ENCODE data around the gene CCNK. TPM values are rescaled to one million over a fixed set of nuclear protein-coding genes. Genes with fewer than 3 reads are reported as not detected.

The CCNK gene
- total RNA-seq, 4 donors from 2014 or later, result 15.0 to 35.3 (median 19.1) TPM

DNA sequence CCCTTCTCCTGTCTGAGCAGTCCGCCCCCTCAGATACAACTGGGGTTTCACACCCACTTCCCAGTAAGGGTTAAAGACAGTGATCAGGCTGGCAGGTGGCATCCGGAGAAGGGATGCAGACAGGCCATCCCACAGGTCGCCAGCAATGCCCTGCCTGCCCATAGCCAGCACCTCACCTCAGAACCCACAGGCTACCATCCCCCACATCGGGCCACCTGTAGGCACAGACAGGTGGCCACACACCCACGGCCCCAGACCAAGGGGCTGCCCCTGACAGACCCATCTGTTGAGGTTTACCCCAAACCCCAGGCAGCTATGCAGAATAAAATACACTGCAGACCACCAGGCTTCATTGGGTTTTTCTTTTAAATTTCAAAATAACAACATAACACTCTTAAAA lies 57.5 kb downstream of the CCNK start:
- intact Hi-C loops (cut with DNase I; ENCODE audit: low total_unique reads) (no loop called here), in situ Hi-C loops (cut with MboI; ENCODE audit: low sequenced_read_pairs in 4 of 4) (no loop called here)
- TF ChIP-seq, protein P1, sequence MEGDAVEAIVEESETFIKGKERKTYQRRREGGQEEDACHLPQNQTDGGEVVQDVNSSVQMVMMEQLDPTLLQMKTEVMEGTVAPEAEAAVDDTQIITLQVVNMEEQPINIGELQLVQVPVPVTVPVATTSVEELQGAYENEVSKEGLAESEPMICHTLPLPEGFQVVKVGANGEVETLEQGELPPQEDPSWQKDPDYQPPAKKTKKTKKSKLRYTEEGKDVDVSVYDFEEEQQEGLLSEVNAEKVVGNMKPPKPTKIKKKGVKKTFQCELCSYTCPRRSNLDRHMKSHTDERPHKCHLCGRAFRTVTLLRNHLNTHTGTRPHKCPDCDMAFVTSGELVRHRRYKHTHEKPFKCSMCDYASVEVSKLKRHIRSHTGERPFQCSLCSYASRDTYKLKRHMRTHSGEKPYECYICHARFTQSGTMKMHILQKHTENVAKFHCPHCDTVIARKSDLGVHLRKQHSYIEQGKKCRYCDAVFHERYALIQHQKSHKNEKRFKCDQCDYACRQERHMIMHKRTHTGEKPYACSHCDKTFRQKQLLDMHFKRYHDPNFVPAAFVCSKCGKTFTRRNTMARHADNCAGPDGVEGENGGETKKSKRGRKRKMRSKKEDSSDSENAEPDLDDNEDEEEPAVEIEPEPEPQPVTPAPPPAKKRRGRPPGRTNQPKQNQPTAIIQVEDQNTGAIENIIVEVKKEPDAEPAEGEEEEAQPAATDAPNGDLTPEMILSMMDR (IDR thresholded peaks at IDR 0.05 in 4 of 5, conservative IDR thresholded peaks at IDR 0.05 in 1 of 5), result no peak
- TF ChIP-seq POLR2A (IDR thresholded peaks at IDR 0.05), result no peak
- DNase-seq (no peak), ATAC-seq (no peak)
- Histone ChIP-seq H3K27me3 (no peaks in the 10 kb centered on the region), H3K36me3 (no peaks in the 10 kb centered on the region), H3K27ac (peak overlapping the region in 3 of 4 donors; percentile 50 to 66 (median 58)), H3K9me3 (no peaks in the 10 kb centered on the region), H3K4me3 (no peak overlapping the region), H3K4me1 (peaks cover 5% of the 10 kb centered on the region in 2 donors)

DNA sequence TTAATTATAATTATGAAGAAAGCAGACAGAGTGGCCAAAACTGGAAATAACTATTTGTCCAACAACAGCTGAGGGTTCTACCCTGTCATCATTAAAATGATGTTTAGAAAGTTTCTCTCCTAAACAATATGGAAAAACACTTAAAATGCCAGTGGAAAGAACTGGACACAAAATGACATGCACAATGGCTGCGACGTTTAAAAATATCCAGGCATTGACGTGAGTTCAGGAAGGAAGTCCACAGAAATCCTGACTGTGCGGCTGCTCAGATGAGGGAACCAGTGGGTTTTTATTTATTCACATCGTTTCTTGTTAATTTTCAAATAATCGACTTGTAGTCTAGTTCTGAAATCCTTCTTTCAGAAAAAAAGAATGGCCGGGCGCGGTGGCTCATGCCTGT lies 58.3 kb downstream of the CCNK start:
- in situ Hi-C loops (cut with MboI; ENCODE audit: low sequenced_read_pairs in 4 of 4) (no loop called here), intact Hi-C loops (cut with DNase I; ENCODE audit: low total_unique reads) (no loop called here)
- Histone ChIP-seq H3K36me3 (no peaks in the 10 kb centered on the region), H3K27ac (peak overlapping the region; percentile 50 to 66 (median 54)), H3K27me3 (no peaks in the 10 kb centered on the region), H3K4me3 (no peak overlapping the region), H3K4me1 (peaks cover 5% of the 10 kb centered on the region in 2 donors), H3K9me3 (no peaks in the 10 kb centered on the region)
- no peak for DNase-seq
- ATAC-seq, result peak; percentile 25 to 64
- TF ChIP-seq POLR2A (IDR thresholded peaks at IDR 0.05), result no peak
- TF ChIP-seq, protein P1 (IDR thresholded peaks at IDR 0.05 in 4 of 5, conservative IDR thresholded peaks at IDR 0.05 in 1 of 5), result no peak

DNA sequence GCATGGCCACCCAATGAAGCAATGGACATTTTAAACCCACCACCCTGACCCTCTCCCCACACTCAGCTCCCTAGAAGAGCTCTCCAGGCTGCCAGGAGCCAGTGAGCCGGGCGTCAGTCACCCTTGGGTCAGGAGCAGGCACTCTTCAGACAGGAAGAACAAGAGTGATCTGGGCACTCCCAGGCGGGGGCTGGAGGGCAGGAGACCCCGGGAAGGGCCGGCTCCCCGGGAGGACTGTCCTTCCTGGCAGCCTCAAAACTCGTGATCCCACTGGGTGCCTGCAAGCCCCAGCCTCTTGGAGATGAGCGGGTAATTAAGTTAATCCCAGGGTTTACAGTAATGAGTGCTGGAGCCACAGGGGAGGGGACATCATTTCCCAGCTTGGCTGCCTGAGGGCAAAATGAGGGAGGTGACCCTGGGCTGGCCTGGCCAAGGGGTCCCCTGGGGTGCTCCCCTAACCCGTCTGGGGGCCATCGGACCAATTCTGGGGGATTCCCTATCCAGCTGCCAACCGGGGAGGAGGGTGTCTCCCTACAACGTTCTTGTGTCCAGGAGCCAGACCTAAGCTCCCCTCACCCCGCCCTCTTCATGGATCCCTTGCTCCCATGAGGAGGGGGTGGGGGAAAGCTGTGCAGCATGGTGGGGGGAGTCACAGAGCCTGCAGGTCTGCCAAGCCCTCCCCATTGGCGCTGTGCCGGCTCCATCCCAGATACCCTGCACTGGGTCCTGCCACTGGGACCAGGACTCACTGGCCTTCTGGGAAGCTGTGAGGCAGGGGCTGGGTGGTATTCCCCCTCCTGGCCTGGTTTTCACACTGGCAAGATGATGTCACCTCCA lies 59.2 kb downstream of the CCNK start:
- DNase-seq, result no peak
- H3K36me3 ChIP-seq, result no peaks in the 10 kb centered on the region
- in situ Hi-C loops (cut with MboI; ENCODE audit: low sequenced_read_pairs in 4 of 4) (no loop called here), intact Hi-C loops (cut with DNase I; ENCODE audit: low total_unique reads) (no loop called here)
- H3K4me3 ChIP-seq, result no peak overlapping the region
- peak overlapping the region; percentile 42 to 66 (median 54) for H3K27ac ChIP-seq
- TF ChIP-seq POLR2A (IDR thresholded peaks at IDR 0.05), result no peak
- TF ChIP-seq, protein P1 (IDR thresholded peaks at IDR 0.05 in 4 of 5, conservative IDR thresholded peaks at IDR 0.05 in 1 of 5), result no peak
- ATAC-seq, result no peak
- H3K4me1 ChIP-seq, result peaks cover 5% of the 10 kb centered on the region in 2 donors
- no peaks in the 10 kb centered on the region for H3K9me3 ChIP-seq
- H3K27me3 ChIP-seq, result no peaks in the 10 kb centered on the region

DNA sequence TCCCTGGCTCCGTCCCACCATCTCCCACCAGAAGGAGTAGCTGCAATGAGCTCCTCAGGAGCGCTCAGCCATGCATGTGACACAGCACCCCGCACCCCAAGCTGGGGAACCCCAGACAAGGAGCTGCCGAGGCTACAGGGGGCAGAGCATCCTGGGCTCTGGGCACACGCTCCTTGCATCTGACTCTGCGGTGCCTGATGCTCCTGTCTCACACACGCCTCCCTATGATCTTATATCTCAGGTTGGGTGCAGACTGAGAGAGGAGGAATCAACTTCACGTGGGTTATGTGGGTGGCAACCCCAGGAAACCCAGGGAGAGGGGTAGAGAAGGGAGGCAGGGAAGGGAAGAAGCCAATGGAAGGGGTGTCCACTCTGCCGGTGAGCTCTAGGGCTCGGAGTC lies 60.0 kb downstream of the CCNK start:
- peak overlapping the region in 1 of 4 donors; percentile 66 for H3K27ac ChIP-seq
- in situ Hi-C loops (cut with MboI; ENCODE audit: low sequenced_read_pairs in 4 of 4) (no loop called here), intact Hi-C loops (cut with DNase I; ENCODE audit: low total_unique reads) (no loop called here)
- DNase-seq (no peak), ATAC-seq (no peak)
- no peaks in the 10 kb centered on the region for H3K27me3 ChIP-seq
- no peak overlapping the region for H3K4me3 ChIP-seq
- H3K9me3 ChIP-seq, result no peaks in the 10 kb centered on the region
- TF ChIP-seq POLR2A (IDR thresholded peaks at IDR 0.05), result no peak
- TF ChIP-seq, protein P1 (IDR thresholded peaks at IDR 0.05 in 4 of 5, conservative IDR thresholded peaks at IDR 0.05 in 1 of 5), result no peak
- H3K36me3 ChIP-seq, result no peaks in the 10 kb centered on the region
- peaks cover 5% of the 10 kb centered on the region in 2 donors for H3K4me1 ChIP-seq
